GM19468 (cell line): ENCODE measurements around the gene ZFP57.
"Not testable (repeated sequence)": the region's sequence is repeated elsewhere in the genome, so short reads cannot be mapped to it uniquely, and the experiment has no call there.

Source experiments
- ATAC-seq: cut with Tn5 transposase; IDR thresholded peaks from one replicate; pipeline ENCODE4 v1.9.1; 2021; ENCODE audit warnings: mild to moderate bottlenecking, moderate library complexity, moderate number of reproducible peaks; ENCODE audit not compliant: unreplicated experiment; ENCODE audit errors: extremely low read depth

ZFP57 gene

DNA sequence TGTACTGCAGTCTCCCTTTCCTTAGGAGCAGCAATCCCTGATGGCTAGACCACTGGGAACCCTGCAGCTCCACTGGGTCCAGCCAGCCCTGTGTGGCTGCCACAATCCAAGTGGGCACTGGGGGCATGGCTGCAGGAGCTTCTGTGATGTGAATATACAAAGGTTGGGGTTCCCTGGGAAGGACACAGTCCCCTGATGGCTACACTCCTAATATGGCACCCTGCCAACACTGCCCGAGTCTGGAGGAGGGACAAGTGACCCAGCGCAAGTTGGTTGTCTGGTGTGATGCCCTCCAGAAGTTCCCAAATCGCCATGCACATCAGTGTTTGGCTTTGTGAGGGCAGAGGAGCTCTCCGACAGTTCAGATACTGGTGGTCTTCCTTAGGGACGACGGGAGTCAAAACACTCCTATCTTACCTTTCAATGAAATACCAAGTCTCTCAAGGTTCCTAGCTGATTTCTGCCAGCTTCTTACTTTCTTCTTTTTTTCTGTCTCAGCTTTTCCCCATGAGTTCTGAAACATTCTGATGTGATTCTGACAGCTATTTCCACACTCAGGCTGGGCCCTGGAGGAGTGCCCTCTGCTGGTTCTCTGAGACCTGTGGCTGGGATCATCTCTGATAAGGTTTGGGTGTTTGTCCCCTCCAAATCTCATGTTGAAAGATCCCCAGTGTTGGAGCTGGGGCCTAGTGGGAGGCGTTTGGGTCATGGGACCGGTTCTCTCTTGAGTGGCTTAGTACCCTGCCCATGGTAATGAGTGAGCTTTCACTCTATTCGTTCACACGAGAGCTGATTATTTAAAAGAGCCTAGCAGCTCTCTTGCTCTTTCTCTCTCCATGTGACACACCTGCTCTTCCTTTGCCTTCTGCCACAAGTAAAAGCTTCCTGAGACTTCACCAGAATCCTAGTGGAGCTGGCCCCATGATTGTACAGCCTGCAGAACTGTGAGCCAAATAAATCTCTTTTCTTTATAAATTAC lies 15.5 kb upstream of the ZFP57 start:
- no peak for ATAC-seq

DNA sequence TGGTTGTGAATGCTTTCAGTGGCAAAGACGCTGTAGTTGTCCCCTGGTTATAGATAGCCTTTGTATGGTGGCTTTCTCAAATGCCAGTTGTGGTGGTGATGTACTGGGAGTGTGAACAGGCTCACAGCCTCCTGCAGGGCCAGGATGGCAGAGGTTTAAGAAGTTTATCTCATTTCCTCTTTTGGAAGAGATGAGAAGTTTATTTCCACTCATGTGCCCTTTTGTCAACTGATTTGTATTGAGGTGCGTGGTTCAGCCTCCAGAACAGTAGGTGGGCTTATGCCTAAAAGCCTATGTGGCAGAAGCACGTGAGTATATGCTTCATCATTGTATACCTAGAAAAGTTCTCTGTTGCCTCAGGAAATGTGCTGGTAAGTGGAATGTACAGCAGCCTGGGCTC lies 13.7 kb upstream of the ZFP57 start:
- no peak for ATAC-seq

DNA sequence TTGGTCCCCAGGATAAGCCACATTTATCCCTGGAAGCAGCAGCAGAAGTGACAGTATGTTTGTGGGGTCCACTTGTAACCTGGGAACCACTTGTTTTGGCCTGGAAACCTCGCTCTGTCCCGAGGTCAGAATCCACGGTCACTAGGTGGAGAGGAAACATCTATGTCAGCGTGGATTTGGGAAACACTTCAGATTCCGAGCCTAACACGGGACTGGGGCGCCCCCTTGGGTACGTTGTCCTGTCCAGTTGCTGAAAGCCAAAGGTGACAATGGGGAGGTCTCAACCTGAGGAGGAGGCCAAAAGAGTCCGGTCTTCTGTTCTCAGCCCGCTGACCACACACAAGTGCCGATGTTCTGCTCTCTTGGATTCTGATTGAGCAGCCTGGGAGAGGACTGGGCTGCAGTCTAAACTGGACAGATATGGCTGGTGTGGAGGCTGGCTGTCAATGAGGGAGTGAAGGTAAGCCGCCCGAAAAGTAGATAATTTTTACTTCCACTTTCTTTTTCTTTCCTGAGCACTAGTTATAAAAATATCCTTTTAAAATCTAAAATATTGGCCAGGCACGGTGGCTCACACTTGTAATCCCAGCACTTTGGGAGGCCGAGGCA lies 4.9 kb upstream of the ZFP57 start:
- no peak for ATAC-seq

DNA sequence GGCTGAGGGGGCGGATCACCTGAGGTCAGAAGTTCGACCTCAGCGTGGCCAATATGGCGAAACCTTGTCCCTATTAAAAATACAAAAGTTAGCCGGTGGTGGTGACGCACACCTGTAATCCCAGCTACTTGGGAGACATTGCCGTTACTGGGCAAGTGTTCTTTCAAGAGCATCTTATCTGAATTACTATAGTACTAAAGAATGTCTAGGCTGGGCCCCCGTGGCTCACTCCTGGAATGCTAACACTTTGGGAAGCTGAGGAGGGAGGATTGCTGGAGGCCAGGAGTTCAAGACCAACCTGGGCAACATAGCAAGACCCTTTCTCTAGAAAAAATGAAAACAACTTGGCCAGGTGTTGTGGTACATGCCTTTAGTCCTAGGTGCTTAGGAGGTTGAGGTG lies 859 bp upstream of the ZFP57 start:
- ATAC-seq = no peak

DNA sequence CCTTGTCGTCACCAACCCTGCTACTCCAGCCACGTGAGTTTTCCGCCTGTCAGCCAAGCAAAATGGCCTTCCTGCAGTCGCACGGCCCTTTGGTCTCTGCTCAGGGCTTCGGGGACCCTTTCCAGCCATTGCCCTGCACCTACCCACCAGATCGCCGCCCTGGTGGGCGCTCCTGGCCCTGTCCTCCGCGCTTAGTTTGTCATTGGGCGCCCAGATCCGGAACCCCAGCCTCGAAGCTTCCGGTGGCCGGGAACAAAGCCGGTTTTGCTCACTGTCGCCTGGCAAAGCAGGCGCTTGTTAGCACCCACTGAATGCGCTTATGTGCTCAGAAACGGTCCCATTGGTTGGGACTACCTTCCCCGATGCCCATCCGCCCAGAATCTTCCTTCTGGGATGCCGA lies 536 bp downstream of the ZFP57 start:
- ATAC-seq = no peak

DNA sequence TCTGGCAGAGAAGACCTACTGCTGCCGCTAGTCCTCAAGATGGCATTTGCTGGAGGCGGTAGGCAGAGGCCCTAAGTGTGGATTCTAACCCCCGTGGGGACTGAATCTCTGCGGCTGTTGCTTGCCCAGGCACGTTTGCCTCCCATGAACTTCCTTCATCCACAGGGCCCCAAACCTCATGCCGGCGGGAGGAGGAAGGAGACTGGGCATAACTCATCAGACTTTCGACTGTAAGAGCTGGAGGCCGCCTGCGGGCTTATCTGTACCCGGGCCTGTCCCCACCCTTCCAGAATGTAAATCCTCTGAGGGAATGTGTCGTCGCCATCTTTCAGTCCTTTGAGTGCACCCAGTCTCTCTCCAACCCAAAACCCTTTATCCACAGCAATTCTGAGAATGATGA lies 990 bp downstream of the ZFP57 start:
- ATAC-seq = no peak

DNA sequence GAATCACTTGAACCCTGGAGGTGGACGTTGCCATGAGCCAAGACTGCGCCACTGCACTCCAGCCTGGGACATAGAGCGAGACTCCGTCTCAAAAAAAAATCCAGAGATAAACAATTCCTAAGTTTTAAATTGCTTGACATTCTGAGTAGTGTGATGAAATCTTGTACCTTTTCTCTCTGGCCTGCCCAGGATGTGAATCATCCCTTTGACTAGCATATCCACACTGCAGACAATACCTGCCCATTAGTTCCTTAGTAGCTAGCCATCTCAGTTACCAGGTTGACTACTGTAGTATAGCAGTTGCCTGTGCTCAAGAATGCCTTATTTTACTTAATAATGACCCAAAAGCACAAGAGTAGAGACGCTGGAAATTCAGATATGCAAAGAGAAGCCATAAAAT lies 2.8 kb downstream of the ZFP57 start:
- ATAC-seq = no peak

DNA sequence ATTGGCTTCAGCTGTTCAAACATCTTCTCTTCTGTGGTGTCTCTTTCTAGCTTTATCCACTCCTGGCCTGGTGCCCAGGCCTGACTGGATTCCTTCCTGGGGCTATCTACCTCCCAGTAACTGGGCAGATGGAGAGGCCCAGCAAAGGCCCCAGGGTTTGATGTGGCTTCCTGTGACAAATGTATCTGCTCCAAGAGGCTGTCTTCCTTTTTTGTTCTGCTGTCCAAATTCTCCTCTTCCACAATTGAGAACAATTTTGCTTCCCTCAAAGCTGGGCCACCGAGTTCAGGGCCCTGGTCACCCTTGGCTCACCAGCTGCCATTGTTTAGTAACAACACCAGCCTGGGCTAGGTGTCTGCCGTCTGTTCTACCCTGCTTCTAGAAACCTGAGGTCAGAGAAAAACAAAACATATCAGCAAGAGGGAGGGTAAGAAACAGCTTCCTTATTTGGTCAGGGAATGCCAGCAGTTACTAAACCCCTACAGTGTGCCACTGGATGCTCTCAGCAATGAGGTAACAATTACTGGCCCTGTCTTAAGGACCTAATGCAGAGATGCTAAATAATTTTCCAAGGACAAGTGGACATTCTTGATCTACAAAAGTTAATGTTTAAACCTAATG lies 3.9 kb downstream of the ZFP57 start:
- no peak for ATAC-seq

DNA sequence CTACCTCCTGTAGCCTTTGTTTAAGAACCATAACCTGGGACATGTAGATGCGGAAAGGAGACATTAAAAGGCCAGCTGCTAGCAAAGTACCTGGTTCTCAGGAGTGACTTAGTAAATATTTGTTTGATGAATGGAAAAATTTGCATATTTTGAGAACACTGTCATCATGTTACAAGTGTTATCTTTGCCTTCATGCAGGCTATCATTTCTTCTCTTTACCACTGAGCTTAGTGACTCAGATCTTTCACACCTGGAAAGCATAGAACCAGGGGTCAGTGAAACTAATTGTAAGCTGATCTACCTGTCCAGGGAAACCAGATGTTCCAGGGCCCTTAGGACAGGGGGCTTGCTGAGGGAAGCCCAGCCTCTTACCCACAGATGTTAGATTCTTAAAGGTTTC lies 5.4 kb downstream of the ZFP57 start:
- no peak for ATAC-seq

DNA sequence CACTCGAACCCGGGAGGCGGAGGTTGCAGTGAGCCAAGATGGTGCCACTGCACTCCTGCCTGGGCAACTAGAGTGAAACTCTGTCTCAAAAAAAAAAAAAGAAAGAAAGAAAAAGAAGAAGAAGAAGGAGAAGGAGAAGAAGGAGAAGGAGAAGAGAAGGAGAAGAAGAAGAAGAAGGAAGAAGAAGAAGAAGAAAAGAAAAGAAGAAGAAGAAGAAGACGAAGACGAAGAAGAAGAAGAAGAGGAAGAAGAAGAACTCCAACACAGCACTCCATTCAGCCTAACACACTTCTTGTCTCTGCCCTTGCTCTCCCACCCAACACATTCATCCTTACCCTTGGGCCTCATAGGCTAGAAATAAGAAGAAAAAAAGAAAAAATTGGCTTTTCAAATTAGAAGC lies 6.9 kb downstream of the ZFP57 start:
- ATAC-seq = no peak

DNA sequence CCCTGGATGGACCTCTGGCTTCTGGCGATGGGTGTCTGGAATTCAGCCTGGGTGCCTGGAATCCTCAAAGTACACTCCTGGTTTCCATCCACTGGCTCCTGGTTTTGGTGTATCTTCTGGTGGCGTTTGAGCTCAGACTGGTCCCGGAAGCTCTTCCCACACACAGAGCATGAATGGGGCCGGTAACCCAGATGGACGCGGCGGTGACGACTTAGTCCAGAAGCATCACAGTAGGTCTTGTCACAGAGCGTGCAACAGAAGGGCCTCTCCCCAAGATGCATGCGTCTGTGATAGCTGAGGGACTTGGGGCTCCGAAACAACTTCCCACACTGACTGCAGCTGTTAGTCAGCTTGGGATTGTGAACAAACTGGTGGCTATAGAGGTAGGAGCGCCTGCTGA lies 7.8 kb downstream of the ZFP57 start:
- ATAC-seq = no peak

DNA sequence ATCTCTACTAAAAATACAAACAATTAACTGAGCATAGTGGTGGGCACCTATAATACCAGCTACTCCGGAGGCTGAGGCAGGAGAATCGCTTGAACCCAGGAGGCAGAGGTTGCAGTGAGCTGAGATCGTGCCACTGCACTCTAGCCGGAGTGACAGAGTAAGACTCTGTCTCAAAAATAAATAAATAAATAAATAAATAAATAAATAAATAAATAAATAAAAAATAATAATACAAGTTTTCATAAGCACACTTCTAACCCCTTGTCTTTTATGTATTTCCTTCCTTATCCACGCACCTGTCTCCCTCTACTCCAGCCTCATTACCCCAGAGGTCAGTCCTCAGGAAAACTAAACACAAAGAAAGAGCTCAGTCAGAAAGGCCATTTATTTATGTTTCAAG lies 8.8 kb downstream of the ZFP57 start:
- not testable (repeated sequence) for ATAC-seq

DNA sequence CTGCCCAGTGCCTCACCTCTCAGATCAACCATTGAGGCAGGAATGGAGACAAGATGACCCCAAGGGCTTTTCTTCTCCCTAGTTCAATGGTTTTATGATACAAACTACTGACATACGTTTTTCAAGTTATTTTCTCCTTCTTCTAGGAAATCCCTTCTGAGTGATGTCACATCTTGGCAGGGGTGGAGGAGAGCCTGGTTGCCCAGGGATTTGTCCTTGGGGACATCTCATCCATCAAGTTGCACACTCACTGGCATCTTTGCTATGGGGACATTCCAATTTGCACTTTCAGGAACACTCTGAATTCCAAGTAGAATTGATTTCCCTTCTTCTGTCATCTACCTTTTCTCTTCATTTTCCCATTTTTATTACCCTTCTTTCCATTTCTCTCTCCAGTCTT lies 9.9 kb downstream of the ZFP57 start:
- no peak for ATAC-seq

DNA sequence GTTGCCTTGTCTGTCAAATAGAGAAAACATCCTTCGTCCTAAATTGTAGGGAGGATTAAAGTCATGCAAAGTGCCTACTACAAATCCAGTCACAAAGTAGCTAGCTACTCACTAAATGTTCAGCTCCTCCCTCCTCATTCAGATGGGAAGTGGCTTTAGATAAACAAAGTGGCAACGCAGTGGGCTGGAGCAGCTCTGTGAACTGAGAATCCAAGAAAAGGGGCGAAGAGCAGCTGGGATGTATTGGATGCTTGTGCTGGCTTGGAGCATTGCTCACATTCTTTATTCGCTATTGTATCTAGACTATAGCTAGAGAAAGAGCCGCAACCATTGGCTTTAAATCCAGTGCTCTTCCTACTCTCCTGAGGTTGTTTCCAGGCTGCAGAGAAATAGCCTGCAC lies 13.8 kb downstream of the ZFP57 start:
- no peak for ATAC-seq

DNA sequence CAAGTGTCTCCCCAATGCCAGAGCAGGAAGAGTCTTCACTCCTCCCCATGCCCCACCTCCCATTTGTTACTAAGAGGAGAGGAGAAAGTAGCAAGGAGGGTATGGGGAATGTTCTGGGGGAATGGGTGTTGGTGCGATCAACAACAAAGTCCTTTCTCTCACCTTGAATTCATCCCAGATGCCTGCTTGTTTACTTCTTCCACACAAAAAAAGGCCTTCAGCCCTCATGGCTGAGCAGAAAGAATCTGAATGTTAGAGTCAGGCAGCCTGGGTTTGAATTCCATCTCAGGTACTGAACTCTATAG lies 14.2 kb downstream of the ZFP57 start:
- no peak for ATAC-seq

DNA sequence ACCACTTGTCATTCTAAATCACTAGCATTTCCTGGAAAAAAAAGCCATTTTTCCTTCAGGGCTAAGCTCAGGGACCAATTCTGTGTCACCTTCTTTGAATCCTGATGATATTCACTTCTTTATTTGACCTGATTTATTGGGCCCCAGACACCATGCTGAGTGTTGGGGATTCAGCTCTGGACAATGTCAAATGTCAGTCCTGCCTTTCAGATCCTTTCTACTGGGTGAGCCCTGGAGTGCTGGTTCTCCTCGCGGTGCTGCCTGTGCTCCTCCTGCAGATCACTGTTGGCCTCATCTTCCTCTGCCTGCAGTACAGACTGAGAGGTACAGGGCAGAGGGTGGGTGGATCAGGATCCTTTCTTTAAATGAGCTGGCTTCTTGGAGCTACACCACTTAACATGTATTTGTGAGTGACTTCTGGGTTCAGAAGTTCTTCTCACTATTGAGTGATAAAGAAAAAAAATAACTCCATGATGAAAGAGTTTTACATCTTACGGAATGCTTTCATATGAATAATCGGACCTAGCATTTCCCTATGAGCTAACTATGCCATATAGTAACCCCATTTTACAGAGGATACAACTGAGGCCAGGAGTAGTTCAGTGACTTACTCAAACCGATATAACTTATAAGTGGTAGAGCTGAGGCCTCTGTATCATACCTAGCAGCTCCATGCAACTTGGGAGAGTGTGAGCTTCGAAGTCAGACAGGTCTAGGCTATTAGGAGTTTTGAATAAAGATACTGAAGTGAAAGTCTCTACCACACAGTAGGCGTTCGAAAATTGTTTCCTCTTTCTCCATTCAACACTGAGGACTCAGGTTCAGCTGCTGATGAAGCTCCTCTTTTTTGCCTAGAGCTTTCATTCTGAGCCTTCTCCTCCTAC lies 14.8 kb downstream of the ZFP57 start:
- no peak for ATAC-seq

DNA sequence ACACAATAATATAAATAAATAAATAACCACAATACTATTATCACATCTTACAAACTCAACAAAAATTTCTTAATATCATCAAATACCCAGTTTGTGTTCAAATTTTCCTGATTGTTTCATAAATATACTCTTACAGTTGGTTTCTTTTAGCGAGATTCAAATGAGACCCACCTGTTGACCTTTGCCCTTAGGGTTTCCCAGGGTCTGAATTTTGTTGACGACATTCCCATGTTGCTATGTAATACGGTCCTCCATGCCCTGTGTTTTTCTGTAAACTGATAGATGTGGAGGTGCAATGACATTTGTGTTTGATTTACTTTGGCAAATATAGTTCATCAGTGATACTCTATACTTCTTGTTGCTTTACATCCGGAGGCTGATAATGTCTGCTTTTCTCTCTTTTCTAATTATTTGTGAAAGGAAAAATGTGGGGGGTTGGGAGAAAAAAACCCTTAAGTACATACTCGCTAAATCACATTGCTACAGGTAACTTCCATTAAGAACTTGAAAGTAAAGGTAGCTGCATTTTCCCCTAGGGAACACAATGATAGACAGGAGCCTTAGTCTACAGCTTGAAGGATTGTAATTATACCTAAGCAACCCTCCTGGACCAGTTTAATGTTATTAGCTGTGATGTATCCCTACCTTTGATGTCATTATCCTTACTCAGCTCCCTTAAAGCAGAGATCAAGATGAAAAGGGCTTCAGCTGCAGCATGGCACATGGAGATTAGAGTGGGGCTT lies 17.5 kb downstream of the ZFP57 start:
- ATAC-seq = no peak

DNA sequence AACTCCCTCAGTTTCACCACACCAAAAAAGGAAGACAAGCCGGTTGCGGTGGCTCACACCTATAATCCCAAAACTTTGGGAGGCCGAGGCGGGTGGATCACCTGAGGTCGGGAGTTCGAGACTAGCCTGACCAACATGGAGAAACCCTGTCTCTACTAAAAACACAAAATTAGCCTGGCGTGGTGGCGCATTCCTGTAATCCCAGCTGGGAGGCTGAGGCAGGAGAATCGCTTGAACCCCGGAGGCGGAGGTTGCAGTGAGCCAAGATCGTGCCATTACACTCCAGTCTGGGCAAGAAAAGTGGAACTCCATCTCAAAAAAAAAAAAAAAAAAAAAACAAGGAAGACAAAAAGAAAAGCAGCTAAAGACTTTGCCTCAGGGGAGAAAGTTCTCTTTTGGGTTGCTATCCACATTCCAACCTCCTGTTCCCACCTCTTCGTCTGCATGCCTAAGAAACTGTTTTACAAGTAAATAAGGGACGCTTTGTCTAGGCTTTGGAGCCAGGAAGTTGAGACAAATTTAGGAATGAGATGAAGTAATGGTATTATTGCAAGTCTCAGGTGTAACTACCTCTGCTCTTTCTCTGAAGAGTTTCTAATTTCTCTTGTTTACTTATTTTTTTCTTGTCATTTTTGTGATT lies 19.3 kb downstream of the ZFP57 start:
- ATAC-seq = not testable (repeated sequence)

DNA sequence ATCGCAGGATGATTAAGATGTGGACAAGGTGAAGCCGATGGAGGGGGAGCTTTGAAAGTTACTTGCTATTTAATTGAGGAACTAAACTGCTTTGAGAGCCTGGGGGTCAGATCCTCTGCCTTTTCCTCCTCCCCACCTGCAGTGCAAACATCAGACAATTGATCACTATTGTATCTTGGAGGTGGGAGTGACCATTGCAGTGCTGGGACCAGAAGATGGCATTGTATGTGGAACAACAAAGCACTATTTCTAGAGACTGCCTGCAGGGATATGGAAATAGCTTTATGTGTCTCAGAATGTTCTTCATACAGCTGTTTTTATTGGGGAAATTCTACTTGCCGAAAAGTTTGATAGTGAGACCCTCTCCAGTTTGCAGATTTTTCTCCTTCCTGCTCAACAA lies 19.9 kb downstream of the ZFP57 start:
- ATAC-seq = no peak
